H1 (cell line): ENCODE measurements around the gene FAM53A. TPM values are rescaled to one million over a fixed set of nuclear protein-coding genes. Genes with fewer than 3 reads are reported as not detected.

Experiments used
- CTCF ChIA-PET: fragments of 300-600 bp; sonication (Branson Sonifier 250); formaldehyde crosslinking; loops from one replicate; lab custom pipeline; 2021; ENCODE audit not compliant: partially characterized antibody; lab: Charles Lee
- POLR2A ChIA-PET: fragments of 300-600 bp; sonication (Branson Sonifier 250); formaldehyde crosslinking; loops from one replicate; lab custom pipeline; 2021; ENCODE audit warnings: inconsistent platforms; ENCODE audit not compliant: partially characterized antibody; lab: Charles Lee
- DNase-seq, 2 experiments: peaks; one replicate each; pipeline versions ENCODE4 v3.0.0 to v3.0.0-alpha.2; 2010 to 2022; ENCODE audit warnings: low spot score in 2 of 2, low read depth in 1 of 2, mixed read lengths in 1 of 2
- FAIRE-seq: peaks from 2 replicates; lab custom pipeline; 2011; peaks lifted over from hg19 to GRCh38; lab: Jason Lieb, UNC
- H2AFZ ChIP-seq: 2 replicates; pipeline ENCODE4 v1.8.1; 2012; ENCODE audit warnings: low read length, inconsistent platforms
- H2AK5ac ChIP-seq: 2 replicates; pipeline ENCODE4 v1.6.1; 2013; ENCODE audit warnings: low read depth, low read length
- H2BK120ac ChIP-seq: replicated peaks from 2 replicates; pipeline ENCODE3; 2013; ENCODE audit warnings: low read depth, low read length, inconsistent platforms
- H2BK12ac ChIP-seq: 2 replicates; pipeline ENCODE4 v1.6.1; 2013; ENCODE audit warnings: low read depth, low read length
- H2BK15ac ChIP-seq: 2 replicates; pipeline ENCODE4 v1.6.1; 2013; ENCODE audit warnings: low read length
- H2BK20ac ChIP-seq: 2 replicates; pipeline ENCODE4 v1.6.1; 2013; ENCODE audit warnings: low read length
- H2BK5ac ChIP-seq: 2 replicates; pipeline ENCODE4 v1.6.1; 2013; ENCODE audit warnings: low read depth, low read length
- H3K14ac ChIP-seq: 2 replicates; pipeline ENCODE4 v1.6.1; 2013; ENCODE audit warnings: inconsistent platforms; ENCODE audit not compliant: insufficient read length
- H3K18ac ChIP-seq: 2 replicates; pipeline ENCODE4 v1.6.1; 2013; ENCODE audit warnings: low read length; ENCODE audit errors: extremely low read depth
- H3K23ac ChIP-seq: 2 replicates; pipeline ENCODE4 v1.6.1; 2013; ENCODE audit warnings: inconsistent platforms; ENCODE audit not compliant: insufficient read length
- H3K23me2 ChIP-seq: 2 replicates; pipeline ENCODE4 v1.6.1; 2013; ENCODE audit warnings: low read depth, low read length
- H3K27ac ChIP-seq: 2 replicates; pipeline ENCODE4 v1.6.1; 2011; ENCODE audit warnings: low read depth, low read length, inconsistent platforms
- H3K27me3 ChIP-seq, 4 experiments: replicated peaks in 1 of 4; 1 replicate in 1 of 4; 2 replicates in 3 of 4; pipeline versions ENCODE4 v1.6.1 to v1.8.1; 2011 to 2013; ENCODE audit warnings: low read length in 3 of 4, mild to moderate bottlenecking in 3 of 4, inconsistent platforms in 2 of 4, mixed read lengths in 2 of 4, moderate library complexity in 1 of 4; ENCODE audit not compliant: control insufficient read depth in 3 of 4, insufficient read depth in 3 of 4; ENCODE audit errors: extremely low read depth in 1 of 4
- H3K36me3 ChIP-seq, 4 experiments: 2 replicates each; pipeline versions ENCODE4 v1.6.1 to v1.8.1; 2011 to 2013; ENCODE audit warnings: mild to moderate bottlenecking in 4 of 4, low read length in 3 of 4, moderate library complexity in 2 of 4, control low read depth in 1 of 4, inconsistent platforms in 1 of 4; ENCODE audit not compliant: insufficient read depth in 4 of 4, control insufficient read depth in 2 of 4
- H3K4ac ChIP-seq: replicated peaks from 2 replicates; pipeline ENCODE3; 2013; ENCODE audit warnings: low read length, low read depth, mixed read lengths, inconsistent platforms; ENCODE audit not compliant: insufficient read length
- H3K4me1 ChIP-seq, 4 experiments: replicated peaks in 1 of 4; 1 replicate in 1 of 4; 2 replicates in 3 of 4; pipeline versions ENCODE4 v1.6.1 to v1.8.1; 2011 to 2013; ENCODE audit warnings: low read length in 3 of 4, inconsistent platforms in 2 of 4, mixed read lengths in 1 of 4; ENCODE audit not compliant: insufficient read depth in 4 of 4, control insufficient read depth in 3 of 4
- H3K4me2 ChIP-seq, 2 experiments: 2 replicates each; pipeline versions ENCODE4 v1.6.1 to v1.8.1; 2011 to 2013; ENCODE audit warnings: low read depth in 2 of 2, low read length in 2 of 2, control low read depth in 1 of 2, inconsistent platforms in 1 of 2, mild to moderate bottlenecking in 1 of 2; ENCODE audit not compliant: insufficient read depth in 1 of 2
- H3K4me3 ChIP-seq, 4 experiments: fragments of 200-600, 300-600 bp in 1 of 4; sonication (generic), shearing (Covaris generic), sonication (Bioruptor Twin) in 1 of 4; 2 replicates each; pipeline versions ENCODE4 v1.5.1 to v1.8.1; 2011 to 2016; ENCODE audit warnings: low read length in 4 of 4, low read depth in 3 of 4, control low read depth in 2 of 4, inconsistent platforms in 2 of 4, mild to moderate bottlenecking in 2 of 4, mixed read lengths in 1 of 4, moderate library complexity in 1 of 4; ENCODE audit not compliant: insufficient read depth in 2 of 4; ENCODE audit errors: extremely low read depth in 1 of 4
- H3K56ac ChIP-seq: replicated peaks from 2 replicates; pipeline ENCODE3; 2013; ENCODE audit warnings: low read depth, mild to moderate bottlenecking, mixed read lengths, low read length, inconsistent platforms; ENCODE audit not compliant: insufficient read length
- H3K79me1 ChIP-seq: 2 replicates; pipeline ENCODE4 v1.6.1; 2013; ENCODE audit warnings: low read depth, low read length, control low read depth
- H3K79me2 ChIP-seq, 2 experiments: 2 replicates each; pipeline versions ENCODE4 v1.6.1 to v1.8.1; 2012 to 2013; ENCODE audit warnings: low read length in 2 of 2, mild to moderate bottlenecking in 2 of 2, inconsistent platforms in 1 of 2; ENCODE audit not compliant: insufficient read depth in 2 of 2, control insufficient read depth in 1 of 2
- H3K9ac ChIP-seq, 4 experiments: replicated peaks in 1 of 4; 1 replicate in 1 of 4; 2 replicates in 3 of 4; pipeline versions ENCODE4 v1.6.1 to v1.8.1; 2011 to 2013; ENCODE audit warnings: low read depth in 3 of 4, low read length in 3 of 4, control low read depth in 2 of 4, mild to moderate bottlenecking in 2 of 4, moderate library complexity in 2 of 4, inconsistent platforms in 1 of 4; ENCODE audit errors: extremely low read depth in 1 of 4
- H3K9me3 ChIP-seq, 2 experiments: 2 replicates each; pipeline versions ENCODE4 v1.6.1 to v1.8.1; 2012 to 2013; ENCODE audit warnings: mild to moderate bottlenecking in 2 of 2, moderate library complexity in 2 of 2, control low read depth in 1 of 2, inconsistent platforms in 1 of 2, low read depth in 1 of 2, low read length in 1 of 2, mixed read lengths in 1 of 2; ENCODE audit not compliant: insufficient read depth in 2 of 2
- H4K20me1 ChIP-seq, 2 experiments: replicated peaks in 1 of 2; 2 replicates each; pipeline versions ENCODE3 to v1.8.1; 2011 to 2013; ENCODE audit warnings: inconsistent platforms in 2 of 2, low read length in 2 of 2, mild to moderate bottlenecking in 1 of 2; ENCODE audit not compliant: insufficient read depth in 2 of 2, control insufficient read depth in 1 of 2
- H4K5ac ChIP-seq: 2 replicates; pipeline ENCODE4 v1.6.1; 2013; ENCODE audit warnings: low read length, low read depth, mixed read lengths, inconsistent platforms; ENCODE audit not compliant: insufficient read length
- H4K8ac ChIP-seq: 2 replicates; pipeline ENCODE4 v1.8.0; 2013; ENCODE audit warnings: mild to moderate bottlenecking, moderate library complexity, low read length, inconsistent platforms; ENCODE audit not compliant: insufficient read depth; ENCODE audit errors: extremely low read depth
- H4K91ac ChIP-seq: replicated peaks from 2 replicates; pipeline ENCODE3; 2013; ENCODE audit warnings: low read length, mixed read lengths, inconsistent platforms; ENCODE audit not compliant: insufficient read length
- EP300 ChIP-seq, 2 experiments: IDR thresholded peaks; 1 replicate in 1 of 2; 2 replicates in 1 of 2; pipeline ENCODE4 v1.6.1; 2011 to 2012; ENCODE audit warnings: low read depth in 2 of 2, low read length in 2 of 2, mild to moderate bottlenecking in 2 of 2, borderline replicate concordance in 1 of 2, inconsistent platforms in 1 of 2, moderate library complexity in 1 of 2
- NANOG ChIP-seq: IDR thresholded peaks from 2 replicates; pipeline ENCODE4 v1.6.1; 2011; ENCODE audit warnings: low read length, low read depth, mild to moderate bottlenecking, inconsistent platforms; ENCODE audit not compliant: insufficient read depth, poor library complexity, severe bottlenecking
- POLR2AphosphoS5 ChIP-seq: IDR thresholded peaks from 2 replicates; pipeline ENCODE4 v1.6.1; 2011; ENCODE audit warnings: low read depth, low read length
- TCF12 ChIP-seq: IDR thresholded peaks from 2 replicates; pipeline ENCODE4 v1.6.1; 2011; ENCODE audit warnings: low read depth, mild to moderate bottlenecking, low read length
- WGBS, 2 experiments: shearing (Covaris generic) in 1 of 2; methylation state at CpG; one replicate each; pipeline versions ENCODE4 v1.1.6 to v1.1.7; 2013 to 2015; ENCODE audit warnings: low lambda C conversion rate in 2 of 2, mixed read lengths in 2 of 2, inconsistent platforms in 1 of 2, low coverage in 1 of 2, missing lambda C conversion rate in 1 of 2; ENCODE audit not compliant: insufficient replicate concordance in 2 of 2, insufficient coverage in 1 of 2, insufficient read length in 1 of 2; ENCODE audit errors: extremely low coverage in 1 of 2, missing lambda C conversion rate in 1 of 2; 5-methylcytosine and 5-hydroxymethylcytosine counted together
- polyA plus RNA-seq, 7 experiments: library from polyadenylated mRNA; depleted of rRNA in 3 of 7; stranded (reverse) in 5 of 7; unstranded in 2 of 7; fragments of >200 nt in 5 of 7; fragments of 200-250 nt in 2 of 7; gene quantifications; 1 replicate in 5 of 7; 2 replicates in 1 of 7; 4 replicates in 1 of 7; pipeline versions ENCODE4 v1.2.1 to v1.2.3, GENCODE V29; 2011 to 2013; ENCODE audit warnings: missing spikeins in 2 of 7, mixed read lengths in 2 of 7
- total RNA-seq: library from RNA; stranded (reverse); fragmentation: NEBNext Ultra II Directional; extraction: Animal tissue kit (Norgen Biotek cat#: 25700); gene quantifications from 2 replicates; pipeline ENCODE4 v1.2.1, GENCODE V29; 2021

The FAM53A gene
- total and polyA plus RNA-seq, 2 of the 8 experiments (the other 6 are each of a cell fraction or from before 2014, with no cell fraction given), result 1.9 to 2.0 TPM

DNA sequence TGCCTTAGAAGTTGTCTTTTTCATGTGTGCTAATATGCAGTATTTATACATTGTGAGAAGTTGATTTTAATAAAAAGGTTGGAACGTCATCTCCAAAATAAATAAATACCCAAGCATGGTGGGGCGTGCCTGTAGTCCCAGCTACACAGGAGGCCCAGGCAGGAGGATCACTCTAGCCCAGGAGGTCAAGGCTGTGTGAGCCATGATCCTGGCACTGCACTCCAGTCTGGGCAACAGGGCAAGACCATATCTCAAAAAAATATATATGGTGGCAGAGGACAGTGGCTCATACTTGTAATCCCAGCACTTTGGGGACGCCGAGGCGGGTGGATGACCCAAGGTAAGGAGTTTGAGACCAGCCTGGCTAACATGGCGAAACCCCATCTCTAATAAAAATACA, 21.6 kb upstream of the FAM53A start:
- CTCF ChIA-PET, result interaction anchor here (9.6 to 22.9 kb wide), 2 partner anchors 10 to 20 kb away, joined by 94 to 326 read pairs; partner anchors contain the start of genes TACC3 and TMEM129
- H2AK5ac ChIP-seq, result no peak overlapping the region
- 95% methylated on average over 6 of the region's 6 CpGs; no CpG with 5 or more reads in 1 of the 2 experiments for WGBS, 2 experiments
- DNase-seq (no peak), FAIRE-seq (no peak)
- POLR2A ChIA-PET, result no interaction called here
- no peaks in the 10 kb centered on the region; a peak in 2 of 7 replicates for H3K4me1 ChIP-seq
- no peak overlapping the region for H4K5ac ChIP-seq
- H3K4me3 ChIP-seq, result no peak overlapping the region
- H2BK12ac ChIP-seq, result no peak overlapping the region
- peaks cover 2 to 12% of the 10 kb centered on the region in 2 experiments for H4K20me1 ChIP-seq
- peaks cover 13 to 65% of the 10 kb centered on the region in 2 experiments for H3K79me2 ChIP-seq
- H2AFZ ChIP-seq, result no peak overlapping the region
- no peak overlapping the region for H2BK5ac ChIP-seq
- H3K4ac ChIP-seq, result no peak overlapping the region
- no peak overlapping the region for H3K23ac ChIP-seq
- H2BK15ac ChIP-seq, result no peak overlapping the region
- no peak overlapping the region for H3K27ac ChIP-seq
- H2BK120ac ChIP-seq, result no peak overlapping the region
- H3K18ac ChIP-seq, result no peak overlapping the region
- no peak overlapping the region for H4K91ac ChIP-seq
- no peaks in the 10 kb centered on the region for H3K27me3 ChIP-seq
- no peak for TF ChIP-seq POLR2AphosphoS5
- no peak for TF ChIP-seq TCF12
- no peak for TF ChIP-seq EP300 (IDR thresholded peaks at IDR 0.05; ENCODE audit: borderline replicate concordance in 1 of 2, low read depth in 2 of 2, low read length in 2 of 2)
- TF ChIP-seq NANOG, result no peak
- peaks cover 6 to 34% (median 17%) of the 10 kb centered on the region in 4 experiments for H3K36me3 ChIP-seq
- H3K9ac ChIP-seq, result no peak overlapping the region
- H3K9me3 ChIP-seq, result no peaks in the 10 kb centered on the region
- H3K79me1 ChIP-seq, result peaks cover 8% of the 10 kb centered on the region
- no peaks in the 10 kb centered on the region for H3K23me2 ChIP-seq
- no peak overlapping the region for H3K14ac ChIP-seq
- no peak overlapping the region for H3K56ac ChIP-seq
- H3K4me2 ChIP-seq, result no peak overlapping the region
- no peak overlapping the region for H2BK20ac ChIP-seq
- no peak overlapping the region for H4K8ac ChIP-seq
